DMS114 treated with DMSO at 0.1 percent for 48 hours (cell line): ENCODE results near the gene AIFM1.

Experiments used
- DNase-seq: peaks from one replicate; lab custom pipeline; 2025; ENCODE audit not compliant: unreplicated experiment; lab: John Stamatoyannopoulos, UW

Gene AIFM1

GRCh38 chrX:130171446-130172126 lies 5.9 kb upstream of the AIFM1 start, which contains the start of gene RAB33A:
RAB33A (plus strand) TSS chrX:130171962; CDS start chrX:130172063, 101 bp downstream.
- no peak for DNase-seq

- peak; percentile 37 for DNase-seq
Observed at GRCh38 chrX:130170752-130171445, 5.3 kb upstream of the AIFM1 start.

GRCh38 chrX:130167040-130167439 lies 1.4 kb upstream of the AIFM1 start:
- DNase-seq, result no peak

GRCh38 chrX:130166503-130166777 lies 799 bp upstream of the AIFM1 start:
- no peak for DNase-seq

- DNase-seq, result no peak
Observed at GRCh38 chrX:130165181-130165702, 399 bp downstream of the AIFM1 start.

GRCh38 chrX:130163398-130163797 lies 2.2 kb downstream of the AIFM1 start:
- no peak for DNase-seq

- DNase-seq, result no peak
Observed at GRCh38 chrX:130162094-130162735, 3.4 kb downstream of the AIFM1 start.

GRCh38 chrX:130159776-130160175 lies 5.9 kb downstream of the AIFM1 start:
- DNase-seq, result no peak

- no peak for DNase-seq
Observed at GRCh38 chrX:130158311-130158710, 7.3 kb downstream of the AIFM1 start.

GRCh38 chrX:130155564-130155963 lies 10.1 kb downstream of the AIFM1 start:
- no peak for DNase-seq

- DNase-seq, result no peak
Observed at GRCh38 chrX:130147631-130148030, 18.0 kb downstream of the AIFM1 start.

- no peak for DNase-seq
Observed at GRCh38 chrX:130145123-130145522, 20.5 kb downstream of the AIFM1 start.

GRCh38 chrX:130144509-130144908 lies 21.1 kb downstream of the AIFM1 start:
- no peak for DNase-seq

- DNase-seq, result no peak
Observed at GRCh38 chrX:130139474-130140201, 26.0 kb downstream of the AIFM1 start.

- no peak for DNase-seq
Observed at GRCh38 chrX:130136961-130137360, 28.7 kb downstream of the AIFM1 start.

GRCh38 chrX:130136496-130136895 lies 29.1 kb downstream of the AIFM1 start:
- DNase-seq, result no peak

GRCh38 chrX:130130990-130131389 lies 34.7 kb downstream of the AIFM1 start:
- no peak for DNase-seq

GRCh38 chrX:130125091-130125874 lies 40.4 kb downstream of the AIFM1 start:
- no peak for DNase-seq

- DNase-seq, result no peak
Observed at GRCh38 chrX:130124577-130124976, 41.1 kb downstream of the AIFM1 start.

GRCh38 chrX:130121505-130121800 lies 44.2 kb downstream of the AIFM1 start:
- no peak for DNase-seq
